SK-N-SH (cell line): Measurements from ENCODE around the gene HLTF. TPM values are rescaled to one million over a fixed set of nuclear protein-coding genes. Genes with fewer than 3 reads are reported as not detected.

ENCODE experiments used
- CTCF ChIA-PET: fragments of 300-600, 350-600 bp; formaldehyde crosslinking; extraction: SDS; loops from one replicate; lab custom pipeline; 2021; lab: Yijun Ruan, JAX
- POLR2A ChIA-PET: fragments of 350-600 bp; sonication (Branson Sonifier 250); formaldehyde crosslinking; extraction: SDS; loops from one replicate; lab custom pipeline; 2020; ENCODE audit warnings: antibody characterized with exemption, inconsistent platforms; lab: Yijun Ruan, JAX
- DNase-seq: peaks from one replicate; pipeline ENCODE4 v3.0.0; 2012
- H2AFZ ChIP-seq: fragments of 200-600 bp; sonication (generic); 2 replicates; pipeline ENCODE4 v1.8.1; 2016; ENCODE audit warnings: antibody characterized with exemption, mild to moderate bottlenecking, low read depth
- H3F3A ChIP-seq: fragments of 200-600 bp; sonication (generic); replicated peaks from 2 replicates; pipeline ENCODE3; 2016; ENCODE audit warnings: antibody characterized with exemption, mild to moderate bottlenecking; ENCODE audit not compliant: insufficient read depth
- H3K27ac ChIP-seq, 2 experiments: fragments of 200-500 bp in 1 of 2; fragments of 200-600 bp in 1 of 2; sonication (Bioruptor generic) in 1 of 2; sonication (generic), shearing (Covaris generic) in 1 of 2; 2 replicates each; pipeline versions ENCODE4 v1.5.1 to v1.6.1; 2014 to 2016; ENCODE audit warnings: low read depth in 2 of 2, inconsistent platforms in 1 of 2, low read length in 1 of 2, mild to moderate bottlenecking in 1 of 2, mixed read lengths in 1 of 2
- H3K27me3 ChIP-seq: fragments of 200-600 bp; sonication (generic), shearing (Covaris generic); 2 replicates; pipeline ENCODE4 v1.6.1; 2016; ENCODE audit warnings: mixed run types; ENCODE audit not compliant: insufficient read depth
- H3K36me3 ChIP-seq, 2 experiments: fragments of 200-500 bp in 1 of 2; fragments of 200-600 bp in 1 of 2; sonication (Bioruptor generic) in 1 of 2; sonication (generic) in 1 of 2; replicated peaks in 1 of 2; 2 replicates each; pipeline versions ENCODE3 to v1.5.1; 2014 to 2016; ENCODE audit warnings: low read length in 1 of 2, mild to moderate bottlenecking in 1 of 2; ENCODE audit not compliant: insufficient read depth in 2 of 2, control insufficient read depth in 1 of 2
- H3K4me1 ChIP-seq, 2 experiments: fragments of 200-500 bp in 1 of 2; fragments of 200-600 bp in 1 of 2; sonication (Bioruptor generic) in 1 of 2; sonication (generic), shearing (Covaris generic) in 1 of 2; 2 replicates each; pipeline versions ENCODE4 v1.5.1 to v1.6.1; 2014 to 2016; ENCODE audit warnings: low read depth in 1 of 2, low read length in 1 of 2, mixed run types in 1 of 2; ENCODE audit not compliant: insufficient read depth in 2 of 2, control insufficient read depth in 1 of 2
- H3K4me2 ChIP-seq: fragments of 200-600 bp; sonication (generic), shearing (Covaris generic); 2 replicates; pipeline ENCODE4 v1.6.1; 2017; ENCODE audit warnings: mixed run types
- H3K4me3 ChIP-seq, 2 experiments: fragments of 200-500 bp in 1 of 2; fragments of 200-600 bp in 1 of 2; sonication (Bioruptor generic) in 1 of 2; sonication (generic), shearing (Covaris generic) in 1 of 2; 2 replicates each; pipeline versions ENCODE4 v1.5.1 to v1.8.1; 2014 to 2016; ENCODE audit warnings: low read depth in 2 of 2, inconsistent platforms in 1 of 2, low read length in 1 of 2, mild to moderate bottlenecking in 1 of 2, mixed read lengths in 1 of 2, moderate library complexity in 1 of 2
- H3K79me2 ChIP-seq: fragments of 200-600 bp; sonication (generic); 2 replicates; pipeline ENCODE4 v1.8.1; 2017; ENCODE audit warnings: mild to moderate bottlenecking; ENCODE audit not compliant: insufficient read depth
- H3K9ac ChIP-seq: fragments of 200-600 bp; sonication (generic); 2 replicates; pipeline ENCODE4 v1.6.1; 2017; ENCODE audit warnings: mixed run types
- H3K9me2 ChIP-seq: fragments of 200-600 bp; sonication (generic); 2 replicates; pipeline ENCODE4 v1.6.1; 2017; ENCODE audit warnings: mixed run types
- H3K9me3 ChIP-seq: fragments of 200-600 bp; sonication (generic); 2 replicates; pipeline ENCODE4 v1.6.1; 2017; ENCODE audit warnings: mixed run types, mild to moderate bottlenecking, moderate library complexity
- H4K20me1 ChIP-seq: fragments of 200-600 bp; sonication (generic); 2 replicates; pipeline ENCODE4 v1.6.1; 2017; ENCODE audit warnings: mild to moderate bottlenecking, mixed run types; ENCODE audit not compliant: insufficient read depth
- EP300 ChIP-seq, 2 experiments: IDR thresholded peaks; 2 replicates each; pipeline versions ENCODE4 v1.4.0 to v1.6.1; 2012; ENCODE audit warnings: borderline replicate concordance in 1 of 2, low read depth in 1 of 2, low read length in 1 of 2
- EZH2phosphoT487 ChIP-seq: fragments of 200-600 bp; sonication (generic); IDR thresholded peaks from 2 replicates; pipeline ENCODE4 v1.6.1; 2017; ENCODE audit warnings: low read depth, mixed run types, mild to moderate bottlenecking, antibody characterized with exemption, moderate library complexity, borderline replicate concordance
- FOSL2 ChIP-seq: IDR thresholded peaks from 2 replicates; pipeline ENCODE4 v1.4.0; 2012; ENCODE audit warnings: low read depth, mild to moderate bottlenecking, moderate library complexity, borderline replicate concordance
- FOXJ3 ChIP-seq: sonication (generic); formaldehyde crosslinking; IDR thresholded peaks from 2 replicates; pipeline ENCODE4 v1.5.1; 2020; ENCODE audit warnings: mild to moderate bottlenecking, missing genetic modification reagents
- FOXM1 ChIP-seq: IDR thresholded peaks from 2 replicates; pipeline ENCODE4 v1.4.0; 2012; ENCODE audit warnings: low read depth, mild to moderate bottlenecking
- GABPA ChIP-seq: IDR thresholded peaks from 2 replicates; pipeline ENCODE4 v1.4.0; 2012; ENCODE audit warnings: low read depth, mild to moderate bottlenecking
- GATA2 ChIP-seq: sonication (generic); formaldehyde crosslinking; IDR thresholded peaks from 2 replicates; pipeline ENCODE4 v1.5.0; 2020; ENCODE audit warnings: mild to moderate bottlenecking, missing genetic modification reagents
- JUND ChIP-seq: IDR thresholded peaks from 2 replicates; pipeline ENCODE4 v1.4.0; 2012
- POLR2AphosphoS5 ChIP-seq: IDR thresholded peaks from 2 replicates; pipeline ENCODE4 v1.6.1; 2012; ENCODE audit warnings: low read depth, low read length
- RCOR1 ChIP-seq: fragments of 150-350 bp; IDR thresholded peaks from 2 replicates; pipeline ENCODE4 v1.6.1; 2017; ENCODE audit warnings: antibody characterized with exemption, low read length
- RFX5 ChIP-seq: IDR thresholded peaks from 2 replicates; pipeline ENCODE4 v1.6.1; 2012; ENCODE audit warnings: mild to moderate bottlenecking, improper control_type of control experiment, low read length
- RXRA ChIP-seq: IDR thresholded peaks from 2 replicates; pipeline ENCODE4 v1.4.0; 2012; ENCODE audit warnings: low read depth, mild to moderate bottlenecking, borderline replicate concordance
- TCF12 ChIP-seq: IDR thresholded peaks from 2 replicates; pipeline ENCODE4 v1.4.0; 2012
- TEAD4 ChIP-seq: IDR thresholded peaks from 2 replicates; pipeline ENCODE4 v1.4.0; 2012; ENCODE audit warnings: mild to moderate bottlenecking, borderline replicate concordance; ENCODE audit not compliant: insufficient read depth
- USF2 ChIP-seq: fragments of 150-350 bp; IDR thresholded peaks from 2 replicates; pipeline ENCODE4 v1.6.1; 2017; ENCODE audit warnings: antibody characterized with exemption, low read length, low read depth, borderline replicate concordance
- ZBTB33 ChIP-seq: IDR thresholded peaks from 2 replicates; pipeline ENCODE4 v1.4.0; 2012; ENCODE audit warnings: low read depth, borderline replicate concordance
- WGBS: methylation state at CpG from one replicate; pipeline ENCODE4 v1.1.6; 2017; ENCODE audit warnings: low lambda C conversion rate; 5-methylcytosine and 5-hydroxymethylcytosine counted together
- polyA plus RNA-seq, 3 experiments: library from polyadenylated mRNA; depleted of rRNA; stranded (reverse); fragments of >200 nt; gene quantifications; 2 replicates each; pipeline ENCODE4 v1.2.3, GENCODE V29; 2012
- TF ChIP-seq, protein P1 (sequence below): fragments of 150-350 bp; IDR thresholded peaks from 2 replicates; pipeline ENCODE4 v1.6.1; 2016; ENCODE audit warnings: mild to moderate bottlenecking, low read depth, low read length
- TF ChIP-seq, protein P2 (sequence below): IDR thresholded peaks from 2 replicates; pipeline ENCODE4 v1.4.0; 2012; ENCODE audit warnings: low read depth, borderline replicate concordance
- TF ChIP-seq, protein P3 (sequence below): IDR thresholded peaks from 2 replicates; pipeline ENCODE4 v1.6.1; 2012; ENCODE audit warnings: mild to moderate bottlenecking, low read depth, low read length, moderate library complexity
- TF ChIP-seq, protein P4 (sequence below): IDR thresholded peaks from 2 replicates; pipeline ENCODE4 v1.4.0; 2012; ENCODE audit warnings: low read depth

HLTF gene
- polyA plus RNA-seq, 1 of the 3 experiments (the other 2 are of a cell fraction), result 10.1 TPM

DNA sequence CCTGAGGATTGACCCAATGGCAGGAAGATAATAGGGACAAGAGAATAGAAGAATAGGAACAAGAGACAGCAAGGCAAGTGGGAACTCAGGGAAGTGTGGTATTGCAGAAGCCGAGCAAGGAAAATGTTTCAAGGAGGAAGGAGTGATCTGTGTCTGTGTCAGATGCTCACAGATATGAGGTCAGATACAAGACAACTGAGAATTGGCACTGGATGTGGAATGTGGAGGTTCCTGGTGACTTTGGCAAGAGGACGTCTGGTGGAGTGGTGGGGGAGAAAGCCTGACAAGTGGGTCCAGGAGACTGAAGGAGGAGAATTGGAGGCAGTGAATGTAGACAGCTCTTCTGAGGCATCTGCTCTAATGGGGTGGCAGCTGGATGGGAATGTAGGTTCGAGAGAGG lies 70.9 kb downstream of the HLTF start (continued):
- no peak for TF ChIP-seq FOSL2

DNA sequence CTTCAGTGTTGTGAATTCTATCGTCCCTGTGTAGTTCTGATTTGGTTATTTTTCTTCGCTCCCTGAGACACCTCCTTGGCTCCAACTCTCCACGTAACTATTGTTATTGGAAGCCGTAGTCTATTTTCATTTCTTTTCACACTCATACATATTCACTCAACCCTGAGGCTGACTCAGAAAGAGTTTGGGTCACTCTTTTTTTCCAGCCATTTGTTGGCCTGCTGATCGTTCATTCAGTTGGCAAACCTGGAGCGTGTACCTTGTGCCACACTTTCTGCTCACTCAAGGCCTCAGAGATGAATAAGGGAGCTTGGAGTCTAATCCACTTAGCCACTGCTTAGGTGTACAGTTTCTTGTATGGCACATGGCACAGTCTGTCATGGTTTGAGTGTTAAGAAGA lies 72.6 kb downstream of the HLTF start:
- no peak for DNase-seq
- H3K4me1 ChIP-seq, result peaks cover 0 to 34% of the 10 kb centered on the region in 2 experiments; a peak in 2 of 4 replicates
- peaks cover 14 to 20% of the 10 kb centered on the region in 2 experiments for H3K36me3 ChIP-seq
- no peaks in the 10 kb centered on the region for H3K27me3 ChIP-seq
- H3K9me3 ChIP-seq, result no peaks in the 10 kb centered on the region
- WGBS, result 97% methylated on average over 6 of the region's 6 CpGs
- POLR2A ChIA-PET, result no interaction called here
- no peak overlapping the region for H2AFZ ChIP-seq
- TF ChIP-seq RCOR1 (no peak), JUND (no peak), EZH2phosphoT487 (no peak), GATA2 (no peak), TEAD4 (no peak), ZBTB33 (no peak), EP300 (IDR thresholded peaks at IDR 0.05; ENCODE audit: borderline replicate concordance in 1 of 2, low read depth in 1 of 2, low read length in 1 of 2) (no peak), USF2 (no peak), RXRA (no peak), GABPA (no peak), TCF12 (no peak), FOXM1 (no peak), FOXJ3 (CRISPR knock-in tag) (no peak), POLR2AphosphoS5 (no peak), RFX5 (no peak)
- TF ChIP-seq, protein P1, sequence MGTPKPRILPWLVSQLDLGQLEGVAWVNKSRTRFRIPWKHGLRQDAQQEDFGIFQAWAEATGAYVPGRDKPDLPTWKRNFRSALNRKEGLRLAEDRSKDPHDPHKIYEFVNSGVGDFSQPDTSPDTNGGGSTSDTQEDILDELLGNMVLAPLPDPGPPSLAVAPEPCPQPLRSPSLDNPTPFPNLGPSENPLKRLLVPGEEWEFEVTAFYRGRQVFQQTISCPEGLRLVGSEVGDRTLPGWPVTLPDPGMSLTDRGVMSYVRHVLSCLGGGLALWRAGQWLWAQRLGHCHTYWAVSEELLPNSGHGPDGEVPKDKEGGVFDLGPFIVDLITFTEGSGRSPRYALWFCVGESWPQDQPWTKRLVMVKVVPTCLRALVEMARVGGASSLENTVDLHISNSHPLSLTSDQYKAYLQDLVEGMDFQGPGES, result no peak
- TF ChIP-seq, protein P2, sequence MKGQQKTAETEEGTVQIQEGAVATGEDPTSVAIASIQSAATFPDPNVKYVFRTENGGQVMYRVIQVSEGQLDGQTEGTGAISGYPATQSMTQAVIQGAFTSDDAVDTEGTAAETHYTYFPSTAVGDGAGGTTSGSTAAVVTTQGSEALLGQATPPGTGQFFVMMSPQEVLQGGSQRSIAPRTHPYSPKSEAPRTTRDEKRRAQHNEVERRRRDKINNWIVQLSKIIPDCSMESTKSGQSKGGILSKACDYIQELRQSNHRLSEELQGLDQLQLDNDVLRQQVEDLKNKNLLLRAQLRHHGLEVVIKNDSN, result no peak
- TF ChIP-seq, protein P3, sequence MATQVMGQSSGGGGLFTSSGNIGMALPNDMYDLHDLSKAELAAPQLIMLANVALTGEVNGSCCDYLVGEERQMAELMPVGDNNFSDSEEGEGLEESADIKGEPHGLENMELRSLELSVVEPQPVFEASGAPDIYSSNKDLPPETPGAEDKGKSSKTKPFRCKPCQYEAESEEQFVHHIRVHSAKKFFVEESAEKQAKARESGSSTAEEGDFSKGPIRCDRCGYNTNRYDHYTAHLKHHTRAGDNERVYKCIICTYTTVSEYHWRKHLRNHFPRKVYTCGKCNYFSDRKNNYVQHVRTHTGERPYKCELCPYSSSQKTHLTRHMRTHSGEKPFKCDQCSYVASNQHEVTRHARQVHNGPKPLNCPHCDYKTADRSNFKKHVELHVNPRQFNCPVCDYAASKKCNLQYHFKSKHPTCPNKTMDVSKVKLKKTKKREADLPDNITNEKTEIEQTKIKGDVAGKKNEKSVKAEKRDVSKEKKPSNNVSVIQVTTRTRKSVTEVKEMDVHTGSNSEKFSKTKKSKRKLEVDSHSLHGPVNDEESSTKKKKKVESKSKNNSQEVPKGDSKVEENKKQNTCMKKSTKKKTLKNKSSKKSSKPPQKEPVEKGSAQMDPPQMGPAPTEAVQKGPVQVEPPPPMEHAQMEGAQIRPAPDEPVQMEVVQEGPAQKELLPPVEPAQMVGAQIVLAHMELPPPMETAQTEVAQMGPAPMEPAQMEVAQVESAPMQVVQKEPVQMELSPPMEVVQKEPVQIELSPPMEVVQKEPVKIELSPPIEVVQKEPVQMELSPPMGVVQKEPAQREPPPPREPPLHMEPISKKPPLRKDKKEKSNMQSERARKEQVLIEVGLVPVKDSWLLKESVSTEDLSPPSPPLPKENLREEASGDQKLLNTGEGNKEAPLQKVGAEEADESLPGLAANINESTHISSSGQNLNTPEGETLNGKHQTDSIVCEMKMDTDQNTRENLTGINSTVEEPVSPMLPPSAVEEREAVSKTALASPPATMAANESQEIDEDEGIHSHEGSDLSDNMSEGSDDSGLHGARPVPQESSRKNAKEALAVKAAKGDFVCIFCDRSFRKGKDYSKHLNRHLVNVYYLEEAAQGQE, result no peak
- TF ChIP-seq, protein P4, sequence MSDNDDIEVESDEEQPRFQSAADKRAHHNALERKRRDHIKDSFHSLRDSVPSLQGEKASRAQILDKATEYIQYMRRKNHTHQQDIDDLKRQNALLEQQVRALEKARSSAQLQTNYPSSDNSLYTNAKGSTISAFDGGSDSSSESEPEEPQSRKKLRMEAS, result no peak
- TF ChIP-seq, all 33 proteins: peak for 0
- H3K4me3 ChIP-seq, result no peak overlapping the region; a peak in 1 of 4 replicates
- no peaks in the 10 kb centered on the region for H4K20me1 ChIP-seq
- no peaks in the 10 kb centered on the region for H3K9me2 ChIP-seq
- no peak overlapping the region for H3K4me2 ChIP-seq
- CTCF ChIA-PET, result no interaction called here
- no peak overlapping the region for H3K9ac ChIP-seq
- H3K79me2 ChIP-seq, result no peaks in the 10 kb centered on the region
- H3F3A ChIP-seq, result peaks cover 26% of the 10 kb centered on the region
- no peak overlapping the region; a peak in 1 of 4 replicates for H3K27ac ChIP-seq
